Fibroblast of gingiva (primary cell): ENCODE data around the gene PTPRE.

ENCODE experiments used
- DNase-seq: peaks from one replicate; pipeline ENCODE4 v3.0.0-alpha.2; 2011; ENCODE audit warnings: low read depth

PTPRE gene

GRCh38 chr10:128026615-128027300 lies 119.9 kb downstream of the PTPRE start:
- DNase-seq: no peak

- DNase-seq: no peak
These were observed 120.4 kb downstream of the PTPRE start for GRCh38 chr10:128027306-128027705.

- no peak for DNase-seq
These were observed 121.1 kb downstream of the PTPRE start for GRCh38 chr10:128027822-128028507.

- no peak for DNase-seq
These were observed 121.8 kb downstream of the PTPRE start for GRCh38 chr10:128028508-128029289.

- no peak for DNase-seq
These were observed 122.4 kb downstream of the PTPRE start for GRCh38 chr10:128029290-128029651.

GRCh38 chr10:128029731-128030369 lies 122.9 kb downstream of the PTPRE start:
- no peak for DNase-seq

GRCh38 chr10:128030498-128031072 lies 123.7 kb downstream of the PTPRE start:
- DNase-seq: no peak

- no peak for DNase-seq
These were observed 124.3 kb downstream of the PTPRE start for GRCh38 chr10:128031216-128031615.

GRCh38 chr10:128032466-128032865 lies 125.6 kb downstream of the PTPRE start:
- no peak for DNase-seq

- no peak for DNase-seq
These were observed 128.7 kb downstream of the PTPRE start for GRCh38 chr10:128035557-128035973.

- DNase-seq: no peak
These were observed 129.2 kb downstream of the PTPRE start for GRCh38 chr10:128036011-128036615.

- DNase-seq: no peak
These were observed 130.0 kb downstream of the PTPRE start for GRCh38 chr10:128036746-128037543.

GRCh38 chr10:128040096-128040495 lies 133.2 kb downstream of the PTPRE start:
- DNase-seq: no peak

GRCh38 chr10:128040681-128041080 lies 133.8 kb downstream of the PTPRE start:
- no peak for DNase-seq

GRCh38 chr10:128042131-128042610 lies 135.3 kb downstream of the PTPRE start:
- no peak for DNase-seq

- no peak for DNase-seq
These were observed 136.5 kb downstream of the PTPRE start for GRCh38 chr10:128043259-128044045.

- DNase-seq: no peak
These were observed 137.3 kb downstream of the PTPRE start for GRCh38 chr10:128044186-128044585.

GRCh38 chr10:128044961-128045832 lies 138.3 kb downstream of the PTPRE start:
- DNase-seq: no peak

GRCh38 chr10:128045833-128046120 lies 138.9 kb downstream of the PTPRE start:
- DNase-seq: no peak
